CD4-positive, alpha-beta T cell treated with Interleukin-10 for 1 hour (primary cell): ENCODE results near the gene SCFD2.

Experiments
- DNase-seq: peaks from one replicate; pipeline ENCODE4 v3.0.0-alpha.2; 2020

The SCFD2 gene

DNA sequence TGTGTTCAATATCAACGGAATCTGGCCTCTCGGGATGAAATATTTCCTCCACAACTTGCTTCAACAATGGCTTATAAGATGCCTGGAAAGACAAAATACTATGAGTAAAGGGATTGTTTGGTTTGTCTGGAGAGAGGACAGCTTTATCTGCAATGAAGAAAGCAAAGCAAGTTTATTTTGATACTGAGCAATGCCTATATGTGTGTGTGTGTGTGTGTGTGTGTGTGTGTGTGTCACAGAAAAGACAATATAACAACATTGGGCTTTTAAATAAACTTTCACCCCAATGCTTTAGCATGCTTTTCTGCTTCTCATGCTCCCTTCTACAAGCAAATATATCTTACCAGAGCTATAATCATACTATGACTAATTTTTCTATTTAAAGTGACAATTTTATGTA lies 458.4 kb downstream of the SCFD2 start:
- DNase-seq, result no peak

DNA sequence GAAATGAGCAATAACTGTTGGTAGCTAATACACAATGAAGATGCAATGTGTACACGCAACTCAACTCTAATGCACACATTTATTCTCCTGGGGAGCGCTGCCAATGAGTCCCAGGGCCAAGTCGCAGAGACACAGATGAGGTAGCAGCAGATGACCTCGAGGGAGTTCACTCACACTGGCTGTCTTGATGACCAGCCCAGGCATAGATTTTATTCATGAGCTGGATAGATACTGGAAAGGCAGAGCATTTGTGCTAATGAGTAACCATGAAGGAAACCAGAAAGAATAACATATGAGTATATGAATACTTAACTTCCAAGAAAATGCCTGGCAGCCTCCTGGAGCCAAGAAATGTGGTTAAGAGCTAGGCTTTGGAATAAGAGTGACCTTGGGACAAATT lies 461.4 kb downstream of the SCFD2 start:
- DNase-seq, result no peak

DNA sequence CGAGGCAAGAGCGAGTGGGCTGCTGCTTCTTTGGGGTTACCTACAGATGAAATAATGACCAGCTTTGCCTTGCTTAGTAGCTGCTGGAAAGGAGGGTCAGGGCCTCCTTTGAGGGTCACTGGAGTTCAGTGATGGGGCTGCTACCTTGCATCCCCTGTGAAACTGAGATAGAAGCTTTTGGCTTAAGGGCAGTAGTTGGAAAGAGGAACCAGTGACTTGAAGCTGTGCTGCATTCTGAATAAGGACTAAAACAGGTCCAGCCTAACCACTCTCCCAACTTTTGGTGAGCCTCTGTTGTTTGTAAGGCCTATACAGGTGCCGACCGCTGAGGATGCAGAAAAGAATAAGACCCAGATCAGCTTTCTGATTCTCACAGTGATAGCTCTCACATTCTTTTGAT lies 462.6 kb downstream of the SCFD2 start:
- no peak for DNase-seq

DNA sequence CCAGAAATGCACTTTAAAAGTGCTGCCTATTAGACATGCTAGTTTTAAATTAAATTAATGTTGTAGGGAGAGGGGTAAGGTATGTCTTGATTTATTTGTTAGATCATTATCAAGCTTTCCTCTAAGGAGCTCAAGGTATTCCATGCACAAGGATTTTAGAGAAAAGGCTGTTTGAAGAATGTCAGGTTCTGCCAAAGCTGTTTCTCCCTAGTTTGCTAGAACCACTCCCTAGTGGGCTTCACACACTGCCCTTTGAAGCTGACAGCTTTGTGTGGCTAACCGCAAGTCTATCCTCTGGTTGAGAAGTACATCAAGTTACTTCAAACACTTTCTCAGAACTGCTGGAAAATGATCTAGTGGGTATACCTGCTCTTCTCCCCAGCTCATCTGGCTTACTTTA lies 471.4 kb downstream of the SCFD2 start:
- no peak for DNase-seq

DNA sequence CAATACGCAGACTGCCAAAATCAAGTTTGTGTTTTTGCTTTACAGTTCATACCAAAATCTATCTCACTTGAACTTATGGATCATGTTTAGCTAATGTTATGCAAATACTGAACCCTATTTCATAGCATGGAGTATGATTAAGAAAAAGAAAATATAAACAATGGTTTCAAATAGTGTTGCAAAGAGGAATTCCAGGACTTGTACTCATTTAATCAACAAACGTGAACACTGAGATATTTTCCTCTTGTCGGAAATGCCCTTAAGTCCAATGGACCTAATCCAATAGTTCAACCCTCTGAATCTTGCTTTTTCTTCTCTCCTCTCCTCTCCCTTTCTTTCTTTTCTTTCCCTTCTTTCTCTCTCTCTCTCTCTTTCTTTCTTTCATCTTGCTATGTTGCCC lies 473.0 kb downstream of the SCFD2 start:
- no peak for DNase-seq

DNA sequence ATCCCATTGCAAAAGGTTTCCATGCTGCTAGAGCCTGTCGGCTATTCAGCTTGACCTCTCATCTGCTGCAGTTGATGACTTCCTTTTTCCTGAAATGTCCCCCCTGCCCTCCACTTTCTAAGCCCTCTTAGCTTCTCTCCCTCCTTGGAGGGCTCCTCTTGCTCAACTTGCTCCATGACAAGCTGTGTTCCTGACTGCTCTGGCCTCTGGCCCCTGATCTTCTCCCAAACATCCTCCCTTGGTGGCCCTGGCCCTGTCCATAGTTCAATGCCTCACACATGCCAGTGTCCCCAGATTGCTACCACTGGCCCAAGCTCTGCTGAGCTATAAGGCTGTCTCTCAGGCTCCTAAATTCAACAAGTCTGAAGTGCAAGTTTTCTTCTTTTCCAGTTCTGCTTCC lies 474.1 kb downstream of the SCFD2 start:
- no peak for DNase-seq

DNA sequence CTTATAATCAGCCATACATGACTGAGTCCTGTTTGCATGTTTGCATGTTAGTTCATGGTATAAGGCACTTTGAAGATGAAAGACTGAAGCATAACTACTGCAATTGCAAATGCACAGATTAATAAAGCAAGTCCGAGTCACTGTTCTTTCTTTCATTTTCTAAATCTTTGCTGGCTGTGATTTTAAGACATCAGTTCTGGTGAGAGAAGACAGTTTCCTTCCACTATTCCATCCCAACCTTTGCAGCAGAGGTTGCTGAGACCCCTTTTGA lies 475.4 kb downstream of the SCFD2 start:
- DNase-seq, result no peak

DNA sequence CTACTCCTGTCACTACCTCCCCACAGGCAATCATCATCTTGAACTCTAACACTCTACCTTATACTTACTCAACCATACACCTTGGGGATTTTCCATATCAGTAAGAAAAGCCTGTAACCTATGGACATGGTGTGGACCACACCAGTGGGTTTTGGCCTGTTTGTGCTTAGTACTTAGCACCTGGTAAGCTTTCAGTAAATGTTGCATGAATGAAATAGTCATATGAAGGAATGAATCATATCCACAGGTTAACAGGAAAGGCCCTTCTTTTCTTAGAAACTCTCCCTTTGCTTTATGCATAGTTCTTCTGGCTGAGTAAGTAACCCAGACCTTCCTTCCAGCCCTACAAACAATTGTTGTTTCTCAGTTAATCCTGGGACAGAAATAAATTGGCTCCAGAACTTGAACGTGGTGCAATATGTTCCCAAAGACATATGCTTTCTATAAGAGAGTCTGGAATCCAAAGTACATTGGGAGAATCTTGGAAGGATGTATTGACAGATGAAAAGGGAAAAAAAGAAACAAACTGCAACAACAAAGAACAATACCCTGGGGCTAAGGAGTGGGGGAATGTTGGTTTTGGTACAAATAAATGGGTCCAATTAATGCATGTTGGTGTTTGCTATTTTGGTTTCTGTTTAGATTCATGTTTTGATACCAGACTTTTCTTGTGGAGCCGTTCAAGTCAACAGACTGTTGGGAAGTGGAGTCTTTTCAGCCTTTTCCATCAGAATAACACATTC lies 475.9 kb downstream of the SCFD2 start:
- DNase-seq, result no peak

DNA sequence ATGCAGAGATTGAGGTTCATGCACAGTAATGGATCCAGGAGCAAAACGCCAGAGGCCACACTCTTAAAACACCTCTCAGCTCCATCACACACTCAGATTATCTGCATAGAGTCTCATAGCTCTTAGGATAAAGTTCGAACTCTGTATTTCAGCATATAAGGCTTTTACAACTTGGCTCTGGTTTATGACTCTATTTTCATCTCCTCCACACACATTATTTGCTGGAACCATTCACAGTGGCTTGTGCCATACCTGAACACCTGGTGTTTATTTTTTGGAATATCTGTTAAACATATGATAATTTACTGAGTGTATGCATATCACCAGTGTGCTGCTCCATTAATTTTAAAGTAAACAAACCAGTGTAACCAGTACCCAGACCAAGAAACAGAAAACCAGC lies 476.5 kb downstream of the SCFD2 start:
- no peak for DNase-seq

DNA sequence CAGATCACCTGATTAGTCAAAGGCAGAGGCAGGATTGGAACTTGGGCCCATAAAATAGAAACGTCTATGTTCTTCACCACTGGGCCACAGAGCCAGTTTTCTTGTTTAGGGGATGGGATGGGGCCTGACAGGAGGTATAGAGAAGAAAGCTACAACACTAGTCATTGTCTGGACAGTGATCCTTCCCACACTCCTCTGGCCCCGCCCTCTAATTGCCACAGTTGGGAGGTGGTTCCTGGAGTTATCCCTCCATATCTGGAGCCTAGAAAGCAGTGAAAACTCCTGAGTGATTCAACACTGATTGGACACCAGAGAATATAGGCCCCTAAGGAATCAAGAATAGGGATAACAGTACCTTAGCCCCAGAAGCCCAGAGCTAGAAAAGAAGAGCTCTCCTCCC lies 480.9 kb downstream of the SCFD2 start:
- no peak for DNase-seq

DNA sequence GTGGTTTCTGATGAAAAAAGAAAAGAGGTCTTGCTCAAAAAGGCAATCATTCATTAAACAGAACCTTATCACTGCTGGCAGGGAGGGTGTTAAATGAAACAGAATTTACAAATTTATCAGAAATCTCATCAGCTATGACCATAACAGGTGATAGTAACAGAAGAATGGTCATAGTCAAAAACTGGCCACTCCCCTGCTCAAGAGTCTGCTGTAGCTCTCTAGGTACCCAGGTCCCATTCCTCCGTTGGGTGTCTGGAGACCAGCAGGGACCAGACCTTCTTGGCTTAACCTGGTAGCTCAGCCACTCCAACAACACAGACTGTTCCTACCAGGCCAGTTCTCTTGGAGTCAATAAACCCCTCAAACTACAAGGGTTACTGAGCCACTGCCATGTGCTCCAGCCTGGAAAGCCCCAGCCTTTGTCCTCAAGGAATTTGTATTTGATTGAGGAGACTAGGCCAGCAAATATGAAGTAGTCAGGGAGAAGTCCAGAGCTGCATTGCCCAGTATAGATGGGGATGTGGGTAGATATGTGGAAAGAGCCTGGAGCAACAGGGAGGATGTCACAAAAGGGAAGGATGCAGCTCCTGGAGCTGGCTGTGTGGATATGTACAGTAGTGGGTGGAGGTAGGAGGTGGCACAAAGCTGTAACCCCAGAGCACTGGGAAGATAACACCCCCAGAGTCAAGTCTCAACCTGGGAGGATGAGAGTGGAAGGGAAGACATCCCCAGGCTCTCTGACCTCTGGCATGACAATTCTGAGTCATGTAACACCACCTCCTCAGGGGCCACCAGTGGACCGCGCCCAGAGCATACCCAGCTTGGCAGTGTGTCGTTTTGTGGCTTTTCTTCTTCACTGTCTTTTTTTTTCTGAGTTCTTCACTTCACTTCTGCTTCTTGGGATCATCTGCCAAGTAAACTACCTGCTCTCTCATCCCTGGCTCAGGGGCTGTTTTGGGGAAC lies 481.9 kb downstream of the SCFD2 start:
- DNase-seq, result no peak

DNA sequence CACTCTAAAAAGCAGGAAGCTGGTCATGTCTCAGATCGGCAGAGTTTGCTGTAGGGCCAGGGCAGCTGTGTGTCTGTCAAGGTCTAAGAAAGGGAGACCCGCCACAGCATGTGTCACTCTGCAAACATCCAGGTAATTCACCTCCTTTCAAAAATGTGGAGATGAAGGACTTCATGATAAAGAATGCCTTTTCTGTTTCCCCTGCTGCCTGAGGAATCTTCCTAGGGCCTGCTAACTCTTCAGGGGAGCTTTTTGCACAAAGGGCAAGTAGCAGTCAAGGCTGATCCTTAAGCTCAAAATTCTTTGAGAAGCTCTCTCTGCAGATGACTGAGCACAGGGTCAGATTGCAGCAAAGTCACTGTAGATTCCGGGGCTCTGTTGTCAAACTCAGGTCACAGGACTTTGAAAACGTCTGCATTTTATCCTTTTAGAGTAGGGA lies 482.7 kb downstream of the SCFD2 start:
- DNase-seq, result no peak

DNA sequence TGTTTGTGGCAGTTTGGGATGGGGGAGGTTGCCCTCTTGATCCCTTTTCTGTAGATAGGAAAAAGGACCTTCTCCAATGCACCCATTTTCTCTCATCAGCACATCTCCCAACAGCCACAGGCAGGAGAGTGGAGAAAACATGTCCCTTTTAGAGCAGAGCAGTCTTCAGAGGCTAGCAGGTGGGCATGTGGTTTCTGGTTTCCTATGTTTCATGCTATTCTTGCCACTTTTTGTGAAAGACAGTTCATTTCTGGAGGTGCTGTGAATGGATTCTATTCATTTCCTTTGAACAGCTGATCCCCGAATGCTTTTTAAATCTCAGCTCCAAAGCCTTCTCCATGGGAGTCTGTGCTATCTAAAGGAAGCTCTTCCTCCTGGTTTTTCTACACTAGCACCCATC lies 484.9 kb downstream of the SCFD2 start:
- no peak for DNase-seq

DNA sequence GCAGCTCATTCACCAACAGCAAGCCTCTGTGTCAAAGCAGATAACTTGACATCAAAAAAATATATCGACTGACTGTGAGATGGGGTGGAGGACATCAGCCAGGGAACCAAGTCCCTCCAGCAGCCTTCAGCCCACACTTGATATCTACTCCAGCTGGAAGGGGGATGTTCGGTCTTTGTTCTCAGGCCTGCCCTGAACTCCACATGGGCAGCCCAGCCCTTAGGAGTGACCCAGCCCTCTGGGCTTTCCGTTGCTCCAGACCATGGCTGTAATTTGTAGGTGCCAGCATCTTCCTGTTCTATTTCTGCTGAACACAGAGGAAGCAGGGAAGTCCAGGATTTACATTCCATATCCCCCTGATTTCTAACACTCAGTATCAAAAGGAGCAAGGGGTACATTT lies 486.4 kb downstream of the SCFD2 start:
- no peak for DNase-seq

DNA sequence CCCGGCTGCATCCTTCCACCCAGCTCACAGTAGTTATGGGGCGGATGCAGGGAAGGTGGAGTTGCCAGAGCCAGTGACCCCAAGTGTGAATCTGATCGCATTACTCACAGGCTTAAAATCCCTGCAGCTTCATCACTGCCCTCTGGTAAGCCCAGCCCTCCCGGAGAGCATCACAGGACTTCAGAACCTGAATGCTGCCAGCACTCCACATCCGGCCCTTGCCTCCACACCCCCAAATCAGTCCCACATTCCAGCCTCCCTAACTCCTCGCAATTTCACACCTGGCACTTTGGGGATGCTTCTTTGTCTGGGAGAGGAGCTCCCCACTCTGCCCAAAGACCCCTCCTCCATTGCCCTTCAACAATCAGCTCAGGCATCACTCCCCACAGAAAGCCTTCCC lies 488.2 kb downstream of the SCFD2 start:
- DNase-seq, result no peak

DNA sequence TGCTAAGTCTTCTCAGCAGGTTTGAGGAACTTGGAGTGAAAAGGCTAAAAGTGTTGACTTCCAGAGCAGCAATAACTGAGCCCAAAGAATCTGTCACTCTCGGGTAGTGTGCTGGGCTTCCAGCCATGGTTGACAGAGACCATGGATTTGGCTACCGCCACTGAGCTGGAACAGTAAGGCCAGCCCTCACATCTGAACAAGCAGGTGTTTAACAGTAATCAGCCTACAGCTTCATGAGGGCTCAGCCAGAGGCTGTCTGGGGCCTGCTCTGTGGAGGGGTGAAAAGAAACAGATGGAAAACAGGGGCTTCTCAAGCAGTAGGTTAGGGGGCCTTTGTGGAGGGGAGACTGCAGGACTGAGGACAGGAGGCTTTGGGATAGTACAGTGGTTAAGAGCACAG lies 488.8 kb downstream of the SCFD2 start:
- DNase-seq, result no peak

DNA sequence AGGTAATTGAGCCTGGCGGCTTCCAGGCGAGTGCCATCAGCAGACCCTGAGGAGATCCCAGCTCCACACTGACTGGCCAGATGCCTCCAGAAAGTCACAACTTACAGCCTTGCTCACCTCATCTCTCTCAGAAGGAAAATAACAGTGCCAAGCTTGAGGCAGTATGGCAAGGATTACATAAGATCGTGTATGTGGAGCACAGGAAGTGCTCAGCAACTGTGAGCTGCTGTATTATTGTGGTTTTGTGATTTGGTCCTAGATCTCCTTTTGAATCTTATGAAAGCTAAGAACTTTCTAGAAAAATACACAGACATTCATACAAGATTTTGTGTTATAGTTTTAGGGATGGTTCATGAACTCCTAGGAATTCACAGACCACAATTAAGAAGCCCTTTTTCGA lies 489.8 kb downstream of the SCFD2 start:
- no peak for DNase-seq

DNA sequence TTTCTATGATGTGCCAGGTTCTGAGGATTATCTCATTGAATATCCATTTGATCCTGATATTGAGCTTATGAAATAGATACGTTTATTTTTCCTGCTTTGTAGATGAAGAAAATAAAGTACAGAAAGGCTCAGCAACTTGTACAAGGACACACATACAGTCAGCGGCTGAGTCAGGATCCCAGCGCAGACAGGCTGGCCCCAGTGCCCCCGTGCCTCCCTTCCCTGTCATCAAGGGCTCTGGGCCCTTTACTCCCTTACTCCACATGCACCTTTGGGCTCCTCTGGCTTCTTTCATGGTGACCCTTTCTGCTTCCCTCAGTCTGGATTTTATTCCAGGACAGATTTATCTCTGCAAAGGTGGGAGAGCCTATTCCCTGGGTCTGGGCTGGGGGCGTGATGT lies 490.9 kb downstream of the SCFD2 start:
- no peak for DNase-seq

DNA sequence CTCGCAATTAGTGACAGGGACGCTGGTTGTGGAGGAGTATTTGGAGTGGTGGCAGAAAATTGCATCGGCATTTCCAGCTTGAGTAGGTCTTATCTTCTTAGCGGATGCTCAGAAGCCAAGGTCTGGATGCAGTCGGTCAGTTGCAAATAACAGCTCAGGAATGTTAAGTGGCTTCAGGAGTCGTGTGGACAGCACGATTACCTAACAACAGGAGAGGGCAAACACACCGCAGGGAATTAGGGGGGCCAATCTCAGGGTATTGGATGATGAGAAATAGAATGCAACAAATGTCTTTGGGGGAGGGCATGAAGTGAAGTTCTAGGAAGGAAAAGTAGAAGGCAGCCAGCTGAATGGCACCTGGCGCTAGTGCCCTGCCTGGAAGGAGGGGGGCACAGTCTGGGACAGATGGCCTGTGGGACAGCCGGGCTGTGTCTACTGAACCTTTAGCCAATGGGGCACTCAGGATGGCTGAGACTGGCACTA lies 492.0 kb downstream of the SCFD2 start:
- no peak for DNase-seq

DNA sequence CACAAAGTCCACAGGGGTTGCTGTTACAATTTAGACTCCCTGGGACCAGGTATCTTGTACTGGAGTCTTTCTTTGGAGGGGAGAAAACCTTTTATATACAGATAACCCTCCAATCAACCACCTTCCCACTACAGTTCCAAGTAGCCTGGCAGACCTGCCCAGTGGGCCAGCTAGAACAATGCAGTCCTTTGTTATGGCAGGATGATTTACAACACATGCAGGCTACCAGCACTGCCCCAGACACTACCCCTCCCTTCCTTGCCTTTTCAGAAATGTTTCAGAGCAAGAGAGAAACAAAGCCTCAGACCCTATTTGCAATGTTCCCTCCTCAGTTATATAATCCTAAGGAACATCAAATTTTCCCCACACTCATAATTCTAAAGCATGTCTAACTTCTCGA lies 492.7 kb downstream of the SCFD2 start:
- DNase-seq, result no peak

DNA sequence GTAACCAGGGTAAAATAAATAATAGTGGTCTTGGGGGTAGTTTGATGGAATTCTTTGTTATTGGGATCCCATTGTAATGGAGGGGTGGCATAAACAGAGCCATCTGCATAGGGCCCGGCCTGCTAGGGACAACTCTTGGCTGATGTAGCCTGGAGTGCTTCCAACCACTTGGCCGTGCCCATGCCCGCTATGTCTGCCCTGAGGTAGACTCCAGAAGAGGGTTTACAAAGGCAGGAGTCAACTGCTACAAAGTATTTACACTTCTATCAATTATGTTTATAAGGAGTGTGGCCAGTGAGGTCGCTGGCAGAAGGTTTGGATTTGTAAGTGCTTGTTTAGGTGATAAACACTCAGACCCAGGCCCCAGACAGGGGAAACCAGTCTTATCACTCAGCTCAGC lies 495.6 kb downstream of the SCFD2 start:
- no peak for DNase-seq

DNA sequence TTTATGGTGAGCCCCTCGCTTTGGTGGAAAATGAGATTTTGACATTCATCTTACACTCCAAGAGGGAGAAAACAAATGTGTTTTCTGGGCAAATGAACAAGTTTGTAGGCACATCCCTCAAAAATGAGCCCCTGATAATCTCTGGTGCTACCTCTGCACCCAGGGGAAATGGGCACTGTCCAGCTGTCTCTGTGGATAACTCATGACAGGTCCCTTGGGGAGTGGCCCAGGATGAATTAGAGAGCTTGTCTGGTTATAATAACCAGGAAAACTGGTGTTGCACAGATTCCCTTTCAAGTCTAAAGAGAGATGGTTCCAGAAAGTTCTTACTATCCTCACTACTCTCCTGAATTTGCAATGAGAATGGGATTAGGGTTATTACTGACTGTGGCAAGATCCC lies 496.2 kb downstream of the SCFD2 start:
- DNase-seq, result no peak

DNA sequence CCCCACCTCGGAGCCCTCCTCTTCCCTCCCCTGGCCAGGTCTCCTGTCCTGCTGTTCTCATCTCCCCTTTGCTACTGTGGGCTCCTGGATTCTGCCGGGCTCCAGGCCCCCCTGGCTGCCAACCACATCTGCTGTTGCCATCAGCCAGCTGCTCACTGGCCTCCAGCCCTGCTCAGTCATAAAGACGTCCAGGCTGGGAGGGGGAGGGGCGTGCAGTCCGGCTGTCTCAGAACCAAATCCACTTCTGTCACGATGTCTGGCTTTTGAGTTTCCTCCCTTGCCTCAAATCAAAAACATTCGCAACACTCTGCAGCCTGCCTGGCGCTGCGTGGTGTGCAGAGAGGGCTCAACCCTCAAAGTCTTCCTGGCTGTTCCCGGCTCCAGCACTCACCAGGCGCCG lies 496.7 kb downstream of the SCFD2 start:
- no peak for DNase-seq

DNA sequence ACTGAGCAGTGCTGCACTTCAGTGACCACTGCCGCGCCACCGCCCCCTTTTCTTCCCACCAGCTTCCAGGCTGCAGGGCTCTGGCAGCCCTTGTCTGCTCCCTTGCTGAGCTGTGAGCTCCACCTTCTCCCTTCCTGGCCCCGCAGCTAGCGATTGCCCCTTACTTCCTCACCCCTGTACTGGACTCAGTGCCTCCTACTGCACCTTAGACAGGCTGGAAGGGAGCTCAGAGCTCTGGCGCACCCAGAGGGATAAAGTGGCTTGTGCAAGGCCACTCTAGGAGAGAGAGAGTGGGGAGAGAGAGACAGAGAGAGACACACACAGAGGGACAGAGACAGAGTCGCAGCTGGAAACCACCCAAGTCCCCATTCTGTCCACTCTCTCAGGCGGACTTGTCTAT lies 497.7 kb downstream of the SCFD2 start:
- DNase-seq, result no peak

DNA sequence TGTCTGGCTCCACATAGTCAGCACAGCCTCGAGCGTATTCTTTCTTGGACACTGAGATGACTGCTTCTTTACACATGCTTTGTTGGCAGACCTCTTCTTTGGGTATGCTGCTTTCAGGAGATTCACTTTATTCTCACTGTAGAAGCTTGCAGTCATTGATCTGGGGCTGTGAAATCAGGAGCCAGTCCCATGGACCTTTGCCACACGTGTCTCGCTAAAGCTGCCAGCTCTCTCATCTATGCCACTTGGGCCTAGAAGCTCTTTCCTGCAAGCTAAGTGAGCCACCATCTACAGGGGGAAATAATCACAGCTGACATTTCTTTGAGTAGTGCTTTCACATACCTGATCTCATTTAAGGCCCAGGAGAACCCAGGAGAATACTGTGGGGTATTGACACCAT lies 498.7 kb downstream of the SCFD2 start:
- DNase-seq, result no peak
